Upper lobe of left lung (tissue), 6 donors: ENCODE results near the gene MANSC4. TPM values are rescaled to one million over a fixed set of nuclear protein-coding genes. Genes with fewer than 3 reads are reported as not detected.
A peak's percentile ranks its signal among the peaks of the same experiment; 100 is the strongest.

ENCODE experiments used
- ATAC-seq, 2 donors: fragments of 200-7000 bp; cut with Tn5 transposase; one replicate each; pipeline ENCODE4 v1.9.1; 2022; ENCODE audit warnings: mild to moderate bottlenecking in 2 of 2, moderate library complexity in 2 of 2; ENCODE audit not compliant: low FRiP score in 2 of 2
- DNase-seq, 2 donors: peaks; one replicate each; pipeline ENCODE4 v3.0.0-alpha.2; 2019 to 2020
- H3K27ac ChIP-seq, 4 donors: fragments of 200-600 bp; sonication (generic); one replicate each; pipeline ENCODE4 v1.5.1; 2016 to 2019
- H3K27me3 ChIP-seq, 4 donors: fragments of 200-600 bp; sonication (generic); one replicate each; pipeline ENCODE4 v1.5.1; 2017 to 2019
- H3K36me3 ChIP-seq, 4 donors: fragments of 200-600 bp; sonication (generic); one replicate each; pipeline ENCODE4 v1.5.1; 2016 to 2019
- H3K4me1 ChIP-seq, 4 donors: fragments of 200-600 bp; sonication (generic); one replicate each; pipeline ENCODE4 v1.5.1; 2018 to 2019
- H3K4me3 ChIP-seq, 4 donors: fragments of 200-600 bp; sonication (generic); one replicate each; pipeline ENCODE4 v1.5.1; 2017 to 2019; ENCODE audit warnings: mild to moderate bottlenecking in 2 of 4, moderate library complexity in 1 of 4
- H3K9me3 ChIP-seq, 4 donors: fragments of 200-600 bp; sonication (generic); one replicate each; pipeline ENCODE4 v1.5.1; 2018 to 2019
- CTCF ChIP-seq, 6 experiments: fragments of 450-650 bp in 4 of 6; fragments of 200-600 bp in 2 of 6; sonication (generic) in 2 of 6; IDR thresholded peaks; one replicate each; pipeline ENCODE4 v1.5.1; 2016 to 2019; ENCODE audit warnings: antibody characterized with exemption in 6 of 6
- EP300 ChIP-seq, 4 donors: sonication (generic); formaldehyde crosslinking; IDR thresholded peaks; one replicate each; pipeline ENCODE4 v1.5.1; 2017; ENCODE audit warnings: antibody characterized with exemption in 4 of 4, control low read depth in 2 of 4
- POLR2A ChIP-seq, 4 donors: fragments of 450-650 bp; IDR thresholded peaks; one replicate each; pipeline ENCODE4 v1.5.1; 2016 to 2017; ENCODE audit warnings: antibody characterized with exemption in 4 of 4, mild to moderate bottlenecking in 2 of 4
- POLR2AphosphoS5 ChIP-seq, 2 donors: sonication (generic); formaldehyde crosslinking; IDR thresholded peaks; one replicate each; pipeline ENCODE4 v1.5.1; 2017; ENCODE audit warnings: antibody characterized with exemption in 2 of 2
- WGBS, 2 donors: methylation state at CpG; one replicate each; pipeline ENCODE4 v1.1.5; 2017 to 2018; 5-methylcytosine and 5-hydroxymethylcytosine counted together
- total RNA-seq, 6 donors: library from RNA; depleted of rRNA in 4 of 6; stranded (reverse); fragments of >200 nt in 4 of 6; gene quantifications; one replicate each; pipeline versions ENCODE4 v1.1.0 to v1.2.1, GENCODE V29; 2016 to 2021
- donor health status: DM: no; HTN: no; CAD: no; lungs with moderate emphysema.
- donor health status: DM: no; HTN: yes; CAD: no; lungs with severe emphysema.

MANSC4 gene
- total RNA-seq, 6 donors from 2014 or later, result not detected

DNA sequence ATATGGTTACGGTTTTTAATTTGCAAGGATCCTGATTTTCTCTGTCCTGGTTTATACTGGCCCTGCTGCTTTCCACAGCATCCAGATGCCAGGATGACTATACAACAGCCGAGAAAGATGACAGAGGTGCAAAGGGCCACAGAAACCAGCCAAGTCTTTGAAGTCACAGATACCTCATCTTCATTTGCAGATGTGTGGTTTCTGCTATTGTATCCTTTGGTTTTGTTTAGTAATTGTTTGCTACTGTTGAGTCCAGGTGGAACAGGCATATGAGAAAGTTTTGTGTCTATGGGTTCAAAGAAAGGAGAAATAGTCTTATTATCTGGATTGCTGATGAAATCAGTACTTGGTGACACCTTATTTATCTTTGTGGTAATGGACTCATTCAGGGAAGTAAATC lies 17.3 kb downstream of the MANSC4 start:
- Histone ChIP-seq H3K27me3 (no peaks in the 10 kb centered on the region), H3K4me1 (no peaks in the 10 kb centered on the region), H3K27ac (no peak overlapping the region), H3K4me3 (no peak overlapping the region), H3K36me3 (peaks cover 0 to 2% (median 0%) of the 10 kb centered on the region in 4 donors), H3K9me3 (no peaks in the 10 kb centered on the region)
- TF ChIP-seq POLR2A (IDR thresholded peaks at IDR 0.05) (no peak), EP300 (IDR thresholded peaks at IDR 0.05) (no peak), POLR2AphosphoS5 (IDR thresholded peaks at IDR 0.05) (no peak), CTCF (IDR thresholded peaks at IDR 0.05) (no peak)
- ATAC-seq (no peak), DNase-seq (no peak)
- WGBS, 2 donors, result 85 to 90% methylated on average over 2 of the region's 2 CpGs

- DNase-seq (no peak), ATAC-seq (no peak)
- Histone ChIP-seq H3K4me1 (no peaks in the 10 kb centered on the region), H3K27ac (no peak overlapping the region), H3K4me3 (no peak overlapping the region), H3K27me3 (no peaks in the 10 kb centered on the region), H3K9me3 (no peaks in the 10 kb centered on the region), H3K36me3 (peaks cover 5 to 19% (median 8%) of the 10 kb centered on the region in 4 donors)
- TF ChIP-seq CTCF (IDR thresholded peaks at IDR 0.05), result no peak
- TF ChIP-seq POLR2AphosphoS5 (IDR thresholded peaks at IDR 0.05), result no peak
- no peak for TF ChIP-seq EP300 (IDR thresholded peaks at IDR 0.05)
- WGBS, 2 donors, result 95 to 99% methylated on average over 7 of the region's 7 CpGs
Measured at GRCh38 chr12:27756670-27757195, 23.3 kb downstream of the MANSC4 start.

DNA sequence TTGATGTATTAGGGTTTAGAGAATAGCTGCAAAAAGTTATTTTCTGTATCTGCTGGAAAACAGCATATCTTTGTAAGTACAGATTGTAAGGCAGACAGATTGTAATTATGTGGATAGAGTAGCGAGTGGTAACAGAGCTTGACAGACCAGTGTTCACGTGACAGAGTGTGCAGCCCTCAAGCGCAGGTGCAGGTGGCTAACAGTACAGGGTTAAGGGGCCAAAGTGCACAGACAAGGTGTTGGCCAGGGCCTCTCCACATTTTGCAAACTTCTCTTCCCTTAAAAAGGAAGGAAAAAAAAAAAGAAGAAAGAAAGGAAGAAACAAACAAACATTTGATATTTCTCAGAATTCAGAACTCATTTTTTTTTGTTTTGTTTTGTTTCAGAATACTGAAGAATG lies 25.2 kb downstream of the MANSC4 start:
- WGBS, 2 donors, result 91 to 93% methylated on average over 3 of the region's 3 CpGs
- TF ChIP-seq POLR2A (IDR thresholded peaks at IDR 0.05) (no peak), CTCF (IDR thresholded peaks at IDR 0.05) (no peak), EP300 (IDR thresholded peaks at IDR 0.05) (no peak), POLR2AphosphoS5 (IDR thresholded peaks at IDR 0.05) (no peak)
- H3K9me3 ChIP-seq, result no peaks in the 10 kb centered on the region
- H3K4me3 ChIP-seq, result no peak overlapping the region
- no peak for ATAC-seq
- no peak overlapping the region for H3K27ac ChIP-seq
- peaks cover 5 to 19% (median 7%) of the 10 kb centered on the region in 4 donors for H3K36me3 ChIP-seq
- no peaks in the 10 kb centered on the region for H3K27me3 ChIP-seq
- DNase-seq, result no peak
- H3K4me1 ChIP-seq, result no peaks in the 10 kb centered on the region

DNA sequence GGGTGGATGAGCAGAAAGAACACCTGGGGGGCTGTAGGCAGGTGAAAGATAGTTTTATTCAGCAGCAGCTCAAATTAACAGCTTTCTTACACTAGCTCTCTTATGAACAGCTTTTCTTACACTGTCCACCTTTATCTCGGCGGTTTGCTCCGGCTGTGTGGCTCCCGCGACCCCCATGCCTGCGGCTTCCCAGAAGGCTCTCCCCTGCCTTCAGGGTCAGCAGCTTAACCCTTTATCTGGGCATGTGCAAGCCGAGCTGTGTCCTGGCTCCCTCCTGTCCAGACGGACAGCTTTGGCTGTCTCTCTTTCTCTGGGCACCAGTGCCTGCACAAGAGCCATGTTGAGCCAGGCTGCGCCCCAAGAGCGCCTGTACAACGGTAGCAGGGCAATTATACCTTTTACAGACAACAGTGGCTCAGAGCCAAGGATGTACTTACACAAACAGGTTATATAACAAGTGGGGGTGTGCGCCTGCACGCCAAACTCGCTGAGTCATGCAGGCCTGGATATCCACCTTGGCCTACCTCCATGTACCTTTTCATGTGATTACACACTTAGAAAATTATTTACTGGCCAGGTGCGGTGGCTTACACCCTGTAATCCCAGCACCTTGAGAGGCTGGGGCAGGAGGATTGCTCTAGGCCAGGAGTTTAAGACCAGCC lies 28.5 kb downstream of the MANSC4 start:
- ATAC-seq (no peak), DNase-seq (peak; percentile 22 to 55)
- Histone ChIP-seq H3K9me3 (no peaks in the 10 kb centered on the region), H3K4me1 (peaks cover 0 to 12% (median 0%) of the 10 kb centered on the region in 4 donors), H3K27ac (no peak overlapping the region), H3K36me3 (peaks cover 2 to 16% (median 7%) of the 10 kb centered on the region in 4 donors), H3K4me3 (no peak overlapping the region), H3K27me3 (no peaks in the 10 kb centered on the region)
- WGBS, 2 donors, result 90 to 92% methylated on average over 12 to 15 of the region's 15 CpGs
- TF ChIP-seq POLR2AphosphoS5 (IDR thresholded peaks at IDR 0.05) (no peak), POLR2A (IDR thresholded peaks at IDR 0.05) (no peak), CTCF (IDR thresholded peaks at IDR 0.05) (no peak), EP300 (IDR thresholded peaks at IDR 0.05) (no peak)
